Sigmoid colon (tissue), 7 donors: ENCODE data around the gene GADD45B. TPM values are rescaled to one million over a fixed set of nuclear protein-coding genes. Genes with fewer than 3 reads are reported as not detected.
"Not testable (repeated sequence)": the region's sequence is repeated elsewhere in the genome, so short reads cannot be mapped to it uniquely, and the experiment has no call there.

Experiments
- DNase-seq: peaks from one replicate; pipeline ENCODE4 v3.0.0-alpha.2; 2019
- H3K27ac ChIP-seq, 4 donors: fragments of 200-600 bp; sonication (generic); one replicate each; pipeline ENCODE4 v1.5.1; 2016 to 2019; ENCODE audit warnings: mild to moderate bottlenecking in 1 of 4
- H3K27me3 ChIP-seq, 3 donors: fragments of 200-600 bp; sonication (generic); one replicate each; pipeline ENCODE4 v1.5.1; 2019; ENCODE audit warnings: mild to moderate bottlenecking in 1 of 3
- H3K36me3 ChIP-seq, 4 donors: fragments of 200-600 bp; sonication (generic); one replicate each; pipeline ENCODE4 v1.5.1; 2016 to 2019
- H3K4me1 ChIP-seq, 4 donors: fragments of 200-600 bp; sonication (generic); one replicate each; pipeline ENCODE4 v1.5.1; 2017 to 2019
- H3K4me3 ChIP-seq, 4 donors: fragments of 200-600 bp; sonication (generic); one replicate each; pipeline ENCODE4 v1.5.1; 2017 to 2019; ENCODE audit warnings: mild to moderate bottlenecking in 2 of 4, moderate library complexity in 1 of 4
- H3K9me3 ChIP-seq, 4 donors: fragments of 200-600 bp in 3 of 4; sonication (generic) in 3 of 4; one replicate each; pipeline versions ENCODE4 v1.5.1 to v1.6.1; 2013 to 2019
- EP300 ChIP-seq, 4 donors: sonication (generic); formaldehyde crosslinking; IDR thresholded peaks; one replicate each; pipeline ENCODE4 v1.6.1; 2017; ENCODE audit warnings: antibody characterized with exemption in 4 of 4
- POLR2A ChIP-seq, 2 donors: fragments of 450-650 bp; IDR thresholded peaks; one replicate each; pipeline ENCODE4 v1.6.1; 2016; ENCODE audit warnings: antibody characterized with exemption in 2 of 2, mild to moderate bottlenecking in 2 of 2, moderate library complexity in 2 of 2
- POLR2AphosphoS5 ChIP-seq, 4 donors: sonication (generic); formaldehyde crosslinking; IDR thresholded peaks; one replicate each; pipeline ENCODE4 v1.6.1; 2017; ENCODE audit warnings: antibody characterized with exemption in 4 of 4
- WGBS, 2 donors: extraction: QIAGEN DNeasy Blood & Tissue Kit; methylation state at CpG; one replicate each; pipeline ENCODE4 v1.1.7; 2013; 5-methylcytosine and 5-hydroxymethylcytosine counted together
- intact Hi-C: fragments of 100-400 bp; cut with DNase I; formaldehyde crosslinking; loops from one replicate; pipeline ENCODE4 v1.15.1; 2023
- polyA plus RNA-seq, 3 donors: library from polyadenylated mRNA; stranded (reverse); fragments of 200-250 nt; gene quantifications; one replicate each; pipeline ENCODE4 v1.2.3, GENCODE V29; 2013
- total RNA-seq, 4 donors: library from RNA; depleted of rRNA; stranded (reverse); fragments of >200 nt; gene quantifications; one replicate each; pipeline ENCODE4 v1.1.0, GENCODE V29; 2016
- TF ChIP-seq, protein P1 (sequence below), 4 experiments: fragments of 450-650 bp in 3 of 4; fragments of 200-600 bp in 1 of 4; IDR thresholded peaks; one replicate each; pipeline ENCODE4 v1.5.1; 2016 to 2019; ENCODE audit warnings: antibody characterized with exemption in 4 of 4, mild to moderate bottlenecking in 3 of 4, moderate library complexity in 2 of 4
- donor health status: healthy with polysubstance abuse.
- donor health status: Bipolar disorder and iron deficiency.
- donor health status: healthy.

Gene GADD45B
- total and polyA plus RNA-seq, 7 donors, result 25.0 to 708 (median 82.0) TPM

DNA sequence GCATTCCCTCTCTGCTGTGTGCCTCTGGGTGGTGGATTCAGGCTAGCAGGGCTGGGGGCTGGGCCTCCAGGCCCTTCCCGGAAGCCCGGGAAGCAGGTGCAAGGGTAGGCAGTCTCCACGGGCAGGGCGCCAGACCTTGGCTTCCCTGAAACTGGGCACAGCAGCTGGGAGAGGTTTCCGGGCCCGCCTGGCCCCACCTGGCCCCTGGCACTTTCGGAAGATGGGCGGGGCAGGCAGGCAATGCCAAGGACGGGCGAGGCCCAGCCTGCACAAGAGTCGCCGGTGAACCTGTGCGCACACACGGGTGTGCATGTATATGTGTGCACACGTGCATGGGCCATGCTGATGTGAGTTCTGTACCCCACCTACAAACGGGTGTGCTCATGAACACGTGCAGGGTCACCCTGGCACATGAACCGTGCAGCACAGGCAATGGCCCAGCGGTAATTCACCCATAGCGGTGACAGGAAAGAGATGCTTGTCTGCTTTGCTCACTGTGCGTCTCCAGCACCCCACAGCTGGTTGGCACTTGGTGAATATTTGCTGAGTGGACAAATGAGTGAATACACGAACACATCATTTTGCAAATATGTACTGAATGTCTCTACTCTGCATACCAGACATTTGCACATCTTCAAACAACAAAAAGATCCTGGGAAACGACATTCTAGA is 15.3 kb downstream of the GADD45B start:
- H3K4me1 ChIP-seq, result peaks cover 0 to 54% (median 42%) of the 10 kb centered on the region in 4 donors
- intact Hi-C loops, result no loop called here
- 10 to 39% methylated on average over 23 of the region's 23 CpGs for WGBS, 2 donors

DNA sequence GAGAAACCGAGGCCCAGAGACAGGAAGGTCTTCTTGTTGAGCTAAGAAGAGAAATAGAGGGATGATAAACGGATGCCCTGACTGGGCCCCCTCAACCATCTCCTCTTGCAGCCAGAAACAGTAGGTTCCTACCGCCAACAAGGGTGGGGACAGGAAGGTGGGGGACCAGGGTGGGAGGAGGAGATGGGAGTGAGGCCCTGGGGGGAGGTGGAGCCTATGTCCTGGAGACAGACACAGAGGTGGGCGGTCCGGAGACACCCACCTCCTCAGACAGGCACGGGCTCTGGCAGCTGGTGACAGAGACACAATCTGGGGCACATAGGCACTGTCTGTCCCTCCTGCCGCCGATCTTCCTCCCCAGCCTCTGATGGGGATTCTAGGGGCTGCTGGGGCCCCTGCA is 16.9 kb downstream of the GADD45B start:
- WGBS, 2 donors, result 68 to 77% methylated on average over 8 of the region's 8 CpGs
- Histone ChIP-seq H3K9me3 (no peaks in the 10 kb centered on the region), H3K4me1 (peaks cover 0 to 54% (median 42%) of the 10 kb centered on the region in 4 donors), H3K36me3 (no peaks in the 10 kb centered on the region), H3K27me3 (no peaks in the 10 kb centered on the region), H3K27ac (no peak overlapping the region), H3K4me3 (no peak overlapping the region)
- TF ChIP-seq EP300 (IDR thresholded peaks at IDR 0.05) (no peak), POLR2AphosphoS5 (IDR thresholded peaks at IDR 0.05) (no peak), POLR2A (IDR thresholded peaks at IDR 0.05) (no peak)
- TF ChIP-seq, protein P1, sequence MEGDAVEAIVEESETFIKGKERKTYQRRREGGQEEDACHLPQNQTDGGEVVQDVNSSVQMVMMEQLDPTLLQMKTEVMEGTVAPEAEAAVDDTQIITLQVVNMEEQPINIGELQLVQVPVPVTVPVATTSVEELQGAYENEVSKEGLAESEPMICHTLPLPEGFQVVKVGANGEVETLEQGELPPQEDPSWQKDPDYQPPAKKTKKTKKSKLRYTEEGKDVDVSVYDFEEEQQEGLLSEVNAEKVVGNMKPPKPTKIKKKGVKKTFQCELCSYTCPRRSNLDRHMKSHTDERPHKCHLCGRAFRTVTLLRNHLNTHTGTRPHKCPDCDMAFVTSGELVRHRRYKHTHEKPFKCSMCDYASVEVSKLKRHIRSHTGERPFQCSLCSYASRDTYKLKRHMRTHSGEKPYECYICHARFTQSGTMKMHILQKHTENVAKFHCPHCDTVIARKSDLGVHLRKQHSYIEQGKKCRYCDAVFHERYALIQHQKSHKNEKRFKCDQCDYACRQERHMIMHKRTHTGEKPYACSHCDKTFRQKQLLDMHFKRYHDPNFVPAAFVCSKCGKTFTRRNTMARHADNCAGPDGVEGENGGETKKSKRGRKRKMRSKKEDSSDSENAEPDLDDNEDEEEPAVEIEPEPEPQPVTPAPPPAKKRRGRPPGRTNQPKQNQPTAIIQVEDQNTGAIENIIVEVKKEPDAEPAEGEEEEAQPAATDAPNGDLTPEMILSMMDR (IDR thresholded peaks at IDR 0.05), result no peak
- intact Hi-C loops, result no loop called here
- DNase-seq, result no peak

More for the DNA sequence above, 15.3 kb downstream of the GADD45B start:
- H3K9me3 ChIP-seq, result no peaks in the 10 kb centered on the region
- no peaks in the 10 kb centered on the region for H3K27me3 ChIP-seq
- TF ChIP-seq POLR2AphosphoS5 (IDR thresholded peaks at IDR 0.05) (peak in 1 of 4 donors; percentile 18), POLR2A (IDR thresholded peaks at IDR 0.05) (no peak)
- no peaks in the 10 kb centered on the region for H3K36me3 ChIP-seq
- DNase-seq, result no peak
- H3K27ac ChIP-seq, result peak overlapping the region in 2 of 4 donors; percentile 45 to 50
- no peak overlapping the region for H3K4me3 ChIP-seq

DNA sequence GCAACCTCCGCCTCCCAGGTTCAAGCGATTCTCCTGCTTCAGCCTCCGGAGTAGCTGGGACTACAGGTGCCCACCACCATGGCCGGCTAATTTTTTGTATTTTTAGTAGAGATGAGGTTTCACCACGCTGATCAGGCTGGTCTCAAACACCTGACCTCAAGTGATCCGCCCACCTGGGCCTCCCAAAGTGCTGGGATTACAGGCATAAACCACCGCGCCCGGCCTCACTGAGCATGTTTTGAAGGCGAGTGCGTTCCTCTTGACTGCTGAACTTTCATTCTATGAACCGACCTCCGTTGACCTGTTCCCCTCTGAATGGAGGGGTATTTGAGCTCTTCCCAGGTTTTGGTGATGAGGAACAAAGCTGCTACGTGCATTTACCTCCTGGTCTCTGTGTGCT is 17.5 kb downstream of the GADD45B start:
- intact Hi-C loops, H3K27me3 ChIP-seq, H3K36me3 ChIP-seq, DNase-seq, H3K9me3 ChIP-seq, H3K4me3 ChIP-seq: not testable (repeated sequence)
- Histone ChIP-seq H3K4me1 (peaks cover 0 to 49% (median 37%) of the 10 kb centered on the region in 4 donors), H3K27ac (peak overlapping the region in 3 of 4 donors; percentile 81 to 94 (median 87))
- WGBS, 2 donors, result 59 to 79% methylated on average over 14 of the region's 14 CpGs

DNA sequence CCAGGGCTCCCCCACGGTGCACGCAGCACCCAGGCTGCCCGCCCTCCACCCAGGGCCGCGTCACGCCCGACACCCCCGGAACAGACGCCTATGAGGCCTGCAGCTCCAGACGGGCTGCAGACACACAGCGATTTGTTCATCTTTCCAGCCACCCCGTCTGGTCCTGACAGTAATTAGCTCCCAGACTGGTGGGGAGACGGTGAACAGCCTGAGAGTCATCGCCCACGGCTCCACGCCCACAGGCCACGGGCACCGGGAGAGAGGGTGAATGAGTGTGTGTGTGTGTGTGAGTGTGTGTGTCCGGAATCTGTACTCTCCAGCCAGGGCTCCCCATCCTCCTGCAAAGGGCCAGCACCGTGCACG is 18.1 kb downstream of the GADD45B start:
- Histone ChIP-seq H3K4me3 (peak overlapping the region in 3 of 4 donors; percentile 47 to 62 (median 58)), H3K27ac (peak overlapping the region; percentile 77 to 94 (median 84)), H3K9me3 (no peaks in the 10 kb centered on the region), H3K36me3 (no peaks in the 10 kb centered on the region), H3K27me3 (no peaks in the 10 kb centered on the region), H3K4me1 (peaks cover 0 to 43% (median 31%) of the 10 kb centered on the region in 4 donors)
- DNase-seq, result no peak
- 24 to 61% methylated on average over 21 of the region's 21 CpGs for WGBS, 2 donors
- TF ChIP-seq POLR2A (IDR thresholded peaks at IDR 0.05) (no peak), POLR2AphosphoS5 (IDR thresholded peaks at IDR 0.05) (no peak), EP300 (IDR thresholded peaks at IDR 0.05) (no peak)
- TF ChIP-seq, protein P1 (IDR thresholded peaks at IDR 0.05), result no peak
- intact Hi-C loops, result loop anchor here (2.0 kb wide), 2 partner anchors 15 to 47 kb away; no protein-coding TSS in a partner anchor

DNA sequence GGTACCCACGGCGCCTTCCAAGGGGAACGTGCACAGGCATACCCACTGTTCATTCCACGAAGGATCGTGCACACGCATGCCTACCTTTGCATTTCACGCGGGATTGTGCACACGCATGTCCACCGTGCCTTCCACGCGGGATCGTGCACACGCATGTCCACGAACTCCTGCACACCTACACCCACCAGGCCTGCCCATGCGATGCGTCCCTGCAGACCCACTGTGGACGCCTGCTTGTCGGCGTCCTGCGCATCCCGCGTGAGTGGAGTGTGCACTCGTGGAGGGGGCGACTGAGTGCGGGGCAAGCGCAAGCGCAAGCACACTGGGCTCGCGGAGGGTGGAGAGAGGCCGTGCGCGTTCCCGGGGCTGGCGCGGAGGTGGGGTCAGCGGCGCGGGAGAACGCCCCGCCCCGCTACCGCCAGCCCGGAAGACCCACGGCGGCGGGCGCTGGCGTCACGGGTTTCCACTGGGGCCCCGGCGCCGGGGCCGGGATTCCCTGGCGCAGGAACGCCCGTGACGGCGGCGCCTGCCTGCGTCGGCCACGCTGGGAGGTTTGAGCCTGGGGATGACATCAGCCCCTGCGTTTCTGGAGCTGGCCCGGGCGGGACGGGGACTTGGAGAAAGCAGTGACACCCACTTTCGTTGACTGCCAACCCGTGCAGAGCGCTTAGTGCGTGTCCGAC is 18.7 kb downstream of the GADD45B start:
- intact Hi-C loops, result loop anchor here (1.0 to 2.0 kb wide), 3 partner anchors 16 to 85 kb away; no protein-coding TSS in a partner anchor
- Histone ChIP-seq H3K4me3 (peak overlapping the region; percentile 34 to 62 (median 52)), H3K27me3 (no peaks in the 10 kb centered on the region), H3K27ac (peak overlapping the region; percentile 77 to 94 (median 84)), H3K36me3 (no peaks in the 10 kb centered on the region), H3K4me1 (peaks cover 0 to 38% (median 27%) of the 10 kb centered on the region in 4 donors), H3K9me3 (no peaks in the 10 kb centered on the region)
- peak in 2 of 4 donors; percentile 38 to 59 for TF ChIP-seq EP300 (IDR thresholded peaks at IDR 0.05)
- TF ChIP-seq, protein P1 (IDR thresholded peaks at IDR 0.05), result no peak
- TF ChIP-seq POLR2AphosphoS5 (IDR thresholded peaks at IDR 0.05), result peak in 3 of 4 donors; percentile 30 to 61 (median 53)
- no peak for TF ChIP-seq POLR2A (IDR thresholded peaks at IDR 0.05)
- DNase-seq, result peak; percentile 94
- WGBS, 2 donors, result 3 to 12% methylated on average over 72 of the region's 72 CpGs
